Measurements from ENCODE around the gene NIPAL1. TPM values are rescaled to one million over a fixed set of nuclear protein-coding genes. Genes with fewer than 3 reads are reported as not detected.

The NIPAL1 gene
- total and polyA plus RNA-seq, 2 donors (not counting 3 experiments of a cell fraction or from before 2014, with no cell fraction given) = 0.36 to 1.7 TPM

DNA sequence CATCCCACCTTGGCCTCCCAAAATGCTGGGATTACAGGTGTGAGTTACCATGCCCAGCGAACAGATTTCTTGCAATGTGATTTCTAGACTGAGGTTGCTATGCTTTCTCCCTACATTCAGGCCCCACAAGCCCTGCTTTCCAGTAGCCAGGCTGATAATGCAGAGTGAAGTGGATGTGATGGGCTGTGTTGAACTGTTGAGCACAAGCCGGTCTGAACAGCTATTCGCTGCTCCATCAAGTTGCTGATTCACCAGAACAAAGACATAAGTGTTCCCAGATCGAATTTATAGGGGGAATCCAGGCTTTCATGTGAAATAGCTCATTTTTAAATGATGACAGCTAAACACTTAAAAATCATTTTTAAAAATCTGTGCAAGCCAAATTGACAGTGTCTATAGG lies 8.0 kb downstream of the NIPAL1 start:
- ChIA-PET POLR2A (no interaction called here), CTCF (interaction anchor here (0.7 to 2.6 kb wide), 6 partner anchors 10 to 103 kb away, joined by 3 to 14 read pairs (median 3); no protein-coding TSS in a partner anchor)
- Histone ChIP-seq H3K9ac (replicated peaks; ENCODE audit: extremely low read depth, insufficient read depth, low read length) (no peak overlapping the region), H3K36me3 (ENCODE audit: control insufficient read depth in 2 of 2, extremely low read depth in 1 of 2, insufficient read depth in 2 of 2, low read length in 2 of 2) (no peaks in the 10 kb centered on the region), H3K79me2 (ENCODE audit: control insufficient read depth, insufficient read depth, low read length) (no peaks in the 10 kb centered on the region), H3K4me3 (replicated peaks in 1 of 3; ENCODE audit: insufficient read depth in 1 of 3, low read depth in 1 of 3, low read length in 3 of 3) (no peak overlapping the region), H3K27ac (ENCODE audit: insufficient read depth, low read depth, low read length) (no peak overlapping the region), H3K27me3 (ENCODE audit: control insufficient read depth in 2 of 2, insufficient read depth in 2 of 2, low read length in 2 of 2) (no peaks in the 10 kb centered on the region), H3K9me1 (replicated peaks; ENCODE audit: control insufficient read depth, extremely low read depth, insufficient read depth, low read length) (no peaks in the 10 kb centered on the region), H3K4me2 (ENCODE audit: insufficient read depth, low read length) (no peak overlapping the region), H3K4me1 (ENCODE audit: control insufficient read depth, extremely low read depth, insufficient read depth, low read length) (no peaks in the 10 kb centered on the region), H3K9me3 (replicated peaks; ENCODE audit: control insufficient read depth, insufficient read depth, low read length) (no peaks in the 10 kb centered on the region), H2AFZ (ENCODE audit: low read depth, low read length) (no peak overlapping the region), H4K20me1 (replicated peaks; ENCODE audit: control insufficient read depth, extremely low read depth, insufficient read depth, low read length) (no peaks in the 10 kb centered on the region)
- dilution Hi-C loops (cut with MboI; ENCODE audit: extremely low pct_ligation_motif_present, low sequenced_read_pairs) (no loop called here), intact Hi-C loops (cut with micrococcal nuclease) (no loop called here)
- DNase-seq (ENCODE audit: low read depth, low spot score) (no peak), FAIRE-seq (no peak)
- BruUV-seq (replicated peaks) = no TSS peak
- TF ChIP-seq FOS (IDR thresholded peaks at IDR 0.05; ENCODE audit: borderline replicate concordance, insufficient read depth, low read length) (no peak), MYC (IDR thresholded peaks at IDR 0.05; ENCODE audit: low read depth, low read length) (no peak)
- TF ChIP-seq, protein P1, sequence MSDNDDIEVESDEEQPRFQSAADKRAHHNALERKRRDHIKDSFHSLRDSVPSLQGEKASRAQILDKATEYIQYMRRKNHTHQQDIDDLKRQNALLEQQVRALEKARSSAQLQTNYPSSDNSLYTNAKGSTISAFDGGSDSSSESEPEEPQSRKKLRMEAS (IDR thresholded peaks at IDR 0.05; ENCODE audit: insufficient read depth, insufficient read length) = no peak

DNA sequence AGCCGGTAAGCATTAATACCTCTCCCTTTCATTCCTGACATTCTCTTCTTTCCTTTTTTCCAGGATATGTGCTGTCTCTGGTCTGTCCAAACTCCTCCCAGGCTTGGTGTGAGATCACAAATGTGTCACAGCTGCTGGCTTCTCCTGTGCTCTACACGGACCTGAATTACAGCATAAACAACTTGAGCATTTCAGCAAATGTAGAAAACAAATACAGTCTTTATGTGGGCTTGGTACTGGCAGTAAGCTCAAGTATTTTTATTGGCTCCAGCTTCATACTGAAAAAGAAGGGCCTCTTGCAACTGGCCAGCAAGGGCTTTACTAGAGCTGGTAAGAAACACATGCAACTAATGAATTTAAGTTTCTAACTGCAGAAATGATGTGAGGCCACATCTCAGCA lies 8.4 kb downstream of the NIPAL1 start:
- no peak for DNase-seq (ENCODE audit: low read depth, low spot score)

More for the DNA sequence above, 8.4 kb downstream of the NIPAL1 start:
- H2AFZ ChIP-seq (ENCODE audit: low read depth, low read length) = no peak overlapping the region
- ChIA-PET CTCF (interaction anchor here (0.7 to 2.6 kb wide), 5 partner anchors 10 to 91 kb away, joined by 3 to 14 read pairs (median 3); no protein-coding TSS in a partner anchor), POLR2A (no interaction called here)
- dilution Hi-C loops (cut with MboI; ENCODE audit: extremely low pct_ligation_motif_present, low sequenced_read_pairs) = no loop called here
- no TSS peak for BruUV-seq (replicated peaks)
- no peaks in the 10 kb centered on the region for H3K36me3 ChIP-seq (ENCODE audit: control insufficient read depth in 2 of 2, extremely low read depth in 1 of 2, insufficient read depth in 2 of 2, low read length in 2 of 2)
- H3K9me1 ChIP-seq (replicated peaks; ENCODE audit: control insufficient read depth, extremely low read depth, insufficient read depth, low read length) = no peaks in the 10 kb centered on the region
- no peak for TF ChIP-seq FOS (IDR thresholded peaks at IDR 0.05; ENCODE audit: borderline replicate concordance, insufficient read depth, low read length)
- TF ChIP-seq, protein P1 (IDR thresholded peaks at IDR 0.05; ENCODE audit: insufficient read depth, insufficient read length) = no peak
- TF ChIP-seq POLR2AphosphoS5 (IDR thresholded peaks at IDR 0.05; ENCODE audit: insufficient read depth, low read depth, low read length) = no peak
- no peak for TF ChIP-seq JUN (IDR thresholded peaks at IDR 0.05; ENCODE audit: borderline replicate concordance, insufficient read depth, insufficient read length, low read depth)
- no peak for TF ChIP-seq MYC (IDR thresholded peaks at IDR 0.05; ENCODE audit: low read depth, low read length)
- TF ChIP-seq, protein P2, sequence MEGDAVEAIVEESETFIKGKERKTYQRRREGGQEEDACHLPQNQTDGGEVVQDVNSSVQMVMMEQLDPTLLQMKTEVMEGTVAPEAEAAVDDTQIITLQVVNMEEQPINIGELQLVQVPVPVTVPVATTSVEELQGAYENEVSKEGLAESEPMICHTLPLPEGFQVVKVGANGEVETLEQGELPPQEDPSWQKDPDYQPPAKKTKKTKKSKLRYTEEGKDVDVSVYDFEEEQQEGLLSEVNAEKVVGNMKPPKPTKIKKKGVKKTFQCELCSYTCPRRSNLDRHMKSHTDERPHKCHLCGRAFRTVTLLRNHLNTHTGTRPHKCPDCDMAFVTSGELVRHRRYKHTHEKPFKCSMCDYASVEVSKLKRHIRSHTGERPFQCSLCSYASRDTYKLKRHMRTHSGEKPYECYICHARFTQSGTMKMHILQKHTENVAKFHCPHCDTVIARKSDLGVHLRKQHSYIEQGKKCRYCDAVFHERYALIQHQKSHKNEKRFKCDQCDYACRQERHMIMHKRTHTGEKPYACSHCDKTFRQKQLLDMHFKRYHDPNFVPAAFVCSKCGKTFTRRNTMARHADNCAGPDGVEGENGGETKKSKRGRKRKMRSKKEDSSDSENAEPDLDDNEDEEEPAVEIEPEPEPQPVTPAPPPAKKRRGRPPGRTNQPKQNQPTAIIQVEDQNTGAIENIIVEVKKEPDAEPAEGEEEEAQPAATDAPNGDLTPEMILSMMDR (IDR thresholded peaks at IDR 0.05; ENCODE audit: extremely low read depth in 1 of 2, insufficient read depth in 1 of 2, low read depth in 1 of 2, low read length in 2 of 2) = no peak
- TF ChIP-seq EZH2 (IDR thresholded peaks at IDR 0.05; ENCODE audit: borderline replicate concordance, low read depth, low read length, severe bottlenecking) = no peak
- no peak for TF ChIP-seq GATA2 (IDR thresholded peaks at IDR 0.05; ENCODE audit: insufficient read depth, insufficient read length, low read depth, low read length)
- no peak for TF ChIP-seq POLR2A (IDR thresholded peaks at IDR 0.05; ENCODE audit: low read depth, low read length)
- no peak overlapping the region for H3K27ac ChIP-seq (ENCODE audit: insufficient read depth, low read depth, low read length)
- no peaks in the 10 kb centered on the region for H3K27me3 ChIP-seq (ENCODE audit: control insufficient read depth in 2 of 2, insufficient read depth in 2 of 2, low read length in 2 of 2)
- no peak overlapping the region for H3K9ac ChIP-seq (replicated peaks; ENCODE audit: extremely low read depth, insufficient read depth, low read length)
- H3K79me2 ChIP-seq (ENCODE audit: control insufficient read depth, insufficient read depth, low read length) = no peaks in the 10 kb centered on the region
- H3K4me3 ChIP-seq (replicated peaks in 1 of 3; ENCODE audit: insufficient read depth in 1 of 3, low read depth in 1 of 3, low read length in 3 of 3) = no peak overlapping the region
- H4K20me1 ChIP-seq (replicated peaks; ENCODE audit: control insufficient read depth, extremely low read depth, insufficient read depth, low read length) = no peaks in the 10 kb centered on the region
- H3K9me3 ChIP-seq (replicated peaks; ENCODE audit: control insufficient read depth, insufficient read depth, low read length) = no peaks in the 10 kb centered on the region
- intact Hi-C loops (cut with micrococcal nuclease) = no loop called here
- H3K4me1 ChIP-seq (ENCODE audit: control insufficient read depth, extremely low read depth, insufficient read depth, low read length) = no peaks in the 10 kb centered on the region
- peak; percentile 58 for FAIRE-seq
- H3K4me2 ChIP-seq (ENCODE audit: insufficient read depth, low read length) = no peak overlapping the region
